Fibroblast of mammary gland (primary cell): ENCODE measurements around the gene ING1.

Source experiments
- DNase-seq: peaks from one replicate; pipeline ENCODE4 v3.0.0-alpha.2; 2010; ENCODE audit warnings: low read depth
- H3K4me3 ChIP-seq: 2 replicates; pipeline ENCODE4 v1.5.1; 2011; ENCODE audit warnings: low read depth, mild to moderate bottlenecking, low read length, moderate library complexity; ENCODE audit not compliant: control insufficient read depth
- CTCF ChIP-seq: conservative IDR thresholded peaks from 2 replicates; pipeline ENCODE4 v1.5.1; 2011; ENCODE audit warnings: low read depth, low read length, inconsistent platforms; ENCODE audit not compliant: control insufficient read depth, insufficient read depth

Gene ING1

DNA sequence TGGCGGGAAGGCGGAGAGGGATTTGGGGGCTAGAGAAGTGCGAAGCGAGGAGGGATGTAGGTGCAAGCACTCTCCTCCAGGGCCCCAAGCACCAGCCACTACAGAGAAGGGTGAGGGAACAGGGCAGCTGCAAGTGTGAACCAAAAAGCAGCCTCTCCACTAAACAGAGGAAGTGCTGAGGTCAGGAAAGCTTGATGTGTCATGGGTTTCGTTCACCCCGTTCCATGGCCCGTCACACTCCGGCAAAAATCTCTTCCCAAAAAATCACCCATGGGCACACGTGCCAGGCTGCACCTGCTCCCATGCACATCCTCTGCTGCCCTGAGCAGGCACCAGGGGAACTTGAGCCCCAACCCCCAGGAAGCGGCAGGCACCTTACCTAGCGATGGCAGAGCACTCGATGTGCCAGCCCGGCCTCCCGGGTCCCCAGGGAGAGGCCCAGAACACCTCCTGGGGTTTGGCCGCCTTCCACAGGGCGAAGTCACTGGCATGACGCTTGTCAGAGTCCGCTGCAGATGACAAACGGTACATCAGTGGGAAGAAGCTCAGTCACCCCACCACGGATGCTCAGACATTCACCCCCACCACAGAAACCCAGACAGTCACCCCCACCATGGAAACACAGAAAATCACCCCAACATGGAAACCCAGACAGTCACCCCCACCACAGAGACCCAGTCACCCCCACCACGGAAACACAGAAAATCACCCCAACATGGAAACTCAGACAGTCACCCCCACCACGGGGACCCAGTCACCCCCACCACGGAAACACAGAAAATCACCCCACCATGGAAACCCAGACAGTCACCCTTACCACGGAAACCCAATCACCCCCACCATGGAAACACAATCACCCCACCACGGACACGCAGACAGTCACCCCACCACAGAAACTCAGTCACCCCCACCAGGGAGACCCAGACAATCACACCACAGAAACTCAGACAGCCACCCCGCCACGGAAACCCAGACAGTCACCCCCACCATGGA, 36.6 kb upstream of the ING1 start:
- H3K4me3 ChIP-seq: no peak overlapping the region
- TF ChIP-seq CTCF: no peak
- no peak for DNase-seq

DNA sequence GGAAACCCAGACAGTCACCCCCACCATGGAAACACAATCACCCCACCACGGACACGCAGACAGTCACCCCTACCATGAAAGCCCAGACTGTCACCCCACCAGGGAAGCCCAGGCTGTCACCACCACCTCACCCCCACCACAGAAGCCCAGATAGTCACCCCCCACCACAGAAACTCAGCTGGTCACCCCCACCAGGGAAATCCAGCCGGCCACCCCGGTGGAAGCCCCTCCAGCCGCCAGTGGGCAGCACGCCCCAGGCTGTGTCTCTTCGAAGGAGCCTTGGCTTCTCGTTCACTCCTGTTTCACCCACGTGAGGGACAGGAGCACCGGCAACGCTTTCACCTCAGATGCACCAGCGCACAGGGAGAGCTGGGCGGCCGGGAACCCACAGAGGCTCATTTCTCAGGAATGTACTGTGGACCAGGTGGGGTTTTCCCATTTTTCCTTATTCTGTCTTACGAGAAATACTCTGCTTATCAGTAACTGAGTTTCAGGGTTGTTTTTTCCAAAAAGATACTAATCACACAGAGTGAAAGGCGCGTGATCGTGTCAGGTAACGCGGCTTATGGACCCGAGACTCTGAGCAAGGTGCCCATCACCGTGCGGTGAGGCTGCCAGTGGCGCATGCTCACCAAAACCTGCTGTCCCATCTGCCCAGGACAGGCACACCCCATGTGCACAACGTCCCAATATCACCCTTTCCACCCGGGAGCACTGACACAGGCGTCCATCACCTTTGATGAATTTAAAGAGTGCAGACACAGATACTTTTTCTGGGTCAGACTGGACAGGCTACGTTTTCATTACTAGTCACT, 35.6 kb upstream of the ING1 start:
- DNase-seq: no peak

DNA sequence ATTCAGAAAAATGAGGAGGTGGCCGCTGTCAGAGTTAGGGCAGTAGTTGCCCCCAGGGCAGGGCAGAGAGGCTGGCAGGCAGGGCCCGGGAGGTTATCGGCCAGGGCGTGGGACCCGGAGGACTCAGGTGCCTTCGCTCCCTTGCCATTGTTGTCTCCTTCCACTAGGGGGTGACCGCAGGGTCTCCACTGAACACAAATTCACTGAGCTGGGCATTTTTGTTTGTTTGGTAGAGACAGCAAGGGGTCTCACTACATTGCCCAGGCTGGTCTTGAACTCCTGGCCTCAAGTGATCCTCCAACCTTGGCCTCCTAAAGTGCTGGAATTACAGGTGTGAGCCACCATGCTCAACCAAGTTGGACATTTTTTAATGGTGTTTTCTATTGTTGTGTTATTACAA, 32.6 kb upstream of the ING1 start:
- DNase-seq: peak; percentile 29
- peak; percentile 48 for TF ChIP-seq CTCF
- H3K4me3 ChIP-seq: no peak overlapping the region

More for the DNA sequence above, 35.6 kb upstream of the ING1 start:
- no peak overlapping the region for H3K4me3 ChIP-seq
- no peak for TF ChIP-seq CTCF

DNA sequence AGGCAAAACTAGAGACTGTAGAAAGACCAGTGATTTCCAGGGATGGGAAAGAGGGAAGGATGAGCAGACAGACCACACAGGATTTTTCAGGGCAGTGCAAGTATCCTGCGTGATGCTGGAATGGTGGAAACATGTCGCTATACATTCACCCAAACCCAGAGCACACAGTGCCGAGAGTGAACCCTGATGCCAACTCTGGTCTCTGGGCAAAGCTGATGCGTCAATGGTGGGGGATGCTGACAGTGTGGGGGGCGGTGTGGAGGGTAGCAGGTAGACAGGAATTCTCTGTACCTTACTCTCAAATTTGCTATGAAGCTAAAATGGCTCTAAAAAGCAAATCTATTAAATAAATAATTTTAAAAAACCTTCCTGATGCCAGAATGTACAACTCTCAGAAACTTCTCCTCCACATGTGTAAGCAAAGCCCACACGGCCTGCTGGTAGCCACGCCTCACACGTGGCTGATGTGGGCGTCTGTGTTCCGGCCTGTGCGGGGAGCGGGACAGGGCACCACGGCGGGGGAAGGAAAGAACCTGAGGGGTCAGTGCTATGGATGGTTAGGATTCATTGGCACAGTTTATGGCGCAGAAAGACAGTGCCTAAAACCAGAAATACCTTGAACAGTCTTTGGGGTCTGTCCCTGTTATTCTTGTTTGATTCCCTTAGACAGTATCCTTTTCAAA, 31.5 kb upstream of the ING1 start:
- TF ChIP-seq CTCF: no peak
- H3K4me3 ChIP-seq: no peak overlapping the region
- no peak for DNase-seq

GRCh38 chr13:110682746-110683145, 30.8 kb upstream of the ING1 start:
- no peak for TF ChIP-seq CTCF
- no peak for DNase-seq
- no peak overlapping the region for H3K4me3 ChIP-seq

DNA sequence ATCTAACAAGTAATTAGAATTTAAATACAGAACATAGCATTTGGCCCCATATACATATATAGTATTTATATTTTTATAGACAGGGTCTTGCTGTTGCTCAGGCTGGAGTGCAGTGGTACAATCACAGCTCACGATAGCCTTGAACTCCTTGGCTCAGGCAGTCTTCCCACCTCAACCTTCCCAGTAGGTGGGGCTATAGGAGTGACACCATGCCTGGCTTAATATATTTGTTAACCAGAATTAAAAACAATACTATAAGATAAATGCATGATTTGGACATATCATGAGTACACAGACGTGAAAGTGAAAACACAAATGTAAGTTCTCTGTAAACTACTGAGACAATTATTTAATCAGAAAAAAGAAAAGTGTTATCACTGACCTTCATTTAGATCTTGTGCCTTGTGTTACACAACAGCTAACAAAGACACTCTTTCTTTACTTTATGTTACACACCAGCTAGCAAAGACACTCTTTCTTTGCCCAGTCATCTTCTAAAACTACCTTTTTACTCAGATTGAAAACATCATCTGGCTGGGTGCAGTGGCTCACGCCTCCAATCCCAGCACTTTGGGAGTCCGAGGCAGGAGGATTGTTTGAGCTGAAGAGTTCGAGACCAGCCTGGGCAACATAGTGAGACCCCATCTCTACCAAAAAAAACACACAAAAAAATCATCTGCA, 30.2 kb upstream of the ING1 start:
- DNase-seq: peak; percentile 36
- TF ChIP-seq CTCF: peak; percentile 36
- no peak overlapping the region for H3K4me3 ChIP-seq
